IMR-90 (cell line): Measurements from ENCODE around the gene KIF18B. TPM values are rescaled to one million over a fixed set of nuclear protein-coding genes. Genes with fewer than 3 reads are reported as not detected.
A peak's percentile ranks its signal among the peaks of the same experiment; 100 is the strongest.

Experiments
- ATAC-seq: fragments of 200-7000 bp; cut with Tn5 transposase; 2 replicates; pipeline ENCODE4 v1.9.1; 2020; ENCODE audit warnings: low read depth, mild to moderate bottlenecking, moderate library complexity
- BruUV-seq: library from RNA; stranded (reverse); fragments of 400-500 nt; replicated peaks from 2 replicates; lab custom pipeline; 2021; lab: Mats Ljungman, UMichigan
- CTCF ChIA-PET: fragments of 300-600 bp; formaldehyde crosslinking; extraction: SDS; loops from one replicate; lab custom pipeline; 2021; ENCODE audit warnings: antibody characterized with exemption; lab: Yijun Ruan, JAX
- POLR2A ChIA-PET: fragments of 300-600 bp; sonication (Branson Sonifier 250); formaldehyde crosslinking; loops from one replicate; lab custom pipeline; 2022; ENCODE audit warnings: antibody characterized with exemption; ENCODE audit not compliant: unreplicated experiment; lab: Charles Lee
- DNase-seq: peaks from one replicate; pipeline ENCODE4 v3.0.0; 2013
- H2AFZ ChIP-seq: replicated peaks from 2 replicates; pipeline ENCODE3; 2013; ENCODE audit warnings: low read length, mild to moderate bottlenecking; ENCODE audit not compliant: poor library complexity
- H2AK5ac ChIP-seq: 2 replicates; pipeline ENCODE4 v1.6.1; 2013; ENCODE audit warnings: low read depth, low read length, inconsistent platforms
- H2AK9ac ChIP-seq: replicated peaks from 2 replicates; pipeline ENCODE3; 2013; ENCODE audit warnings: mild to moderate bottlenecking, low read depth, low read length, moderate library complexity; ENCODE audit not compliant: poor library complexity
- H2BK120ac ChIP-seq: 2 replicates; pipeline ENCODE4 v1.6.1; 2013; ENCODE audit warnings: low read depth, low read length, inconsistent platforms
- H2BK15ac ChIP-seq: 3 replicates; pipeline ENCODE4 v1.6.1; 2013; ENCODE audit warnings: low read depth, low read length, inconsistent platforms
- H2BK20ac ChIP-seq: 2 replicates; pipeline ENCODE4 v1.6.1; 2013; ENCODE audit warnings: low read depth, mild to moderate bottlenecking, inconsistent platforms, low read length, moderate library complexity
- H2BK5ac ChIP-seq: 2 replicates; pipeline ENCODE4 v1.6.1; 2013; ENCODE audit warnings: mild to moderate bottlenecking, low read depth, low read length, inconsistent platforms; ENCODE audit not compliant: poor library complexity, severe bottlenecking
- H3K14ac ChIP-seq: replicated peaks from 2 replicates; pipeline ENCODE4 v1.6.1; 2013; ENCODE audit warnings: low read depth, low read length, inconsistent platforms
- H3K18ac ChIP-seq: 2 replicates; pipeline ENCODE4 v1.6.1; 2013; ENCODE audit warnings: low read depth, low read length, control low read depth
- H3K23ac ChIP-seq: 2 replicates; pipeline ENCODE4 v1.6.1; 2013; ENCODE audit warnings: low read depth, low read length, inconsistent platforms
- H3K27ac ChIP-seq: 2 replicates; pipeline ENCODE4 v1.5.1; 2013; ENCODE audit warnings: mild to moderate bottlenecking, control low read depth, low read length; ENCODE audit not compliant: insufficient read depth
- H3K27me3 ChIP-seq: 2 replicates; pipeline ENCODE4 v1.6.1; 2013; ENCODE audit warnings: low read length; ENCODE audit not compliant: control insufficient read depth, insufficient read depth
- H3K36me3 ChIP-seq: 2 replicates; pipeline ENCODE4 v1.6.1; 2013; ENCODE audit warnings: low read length, mixed read lengths; ENCODE audit not compliant: control insufficient read depth, insufficient read depth
- H3K4ac ChIP-seq: 2 replicates; pipeline ENCODE4 v1.6.1; 2013; ENCODE audit warnings: low read depth, low read length, inconsistent platforms
- H3K4me1 ChIP-seq: 2 replicates; pipeline ENCODE4 v1.6.1; 2013; ENCODE audit warnings: low read length, mixed read lengths; ENCODE audit not compliant: control insufficient read depth, insufficient read depth
- H3K4me2 ChIP-seq: 2 replicates; pipeline ENCODE4 v1.6.1; 2013; ENCODE audit warnings: low read depth, mild to moderate bottlenecking, control low read depth, low read length, moderate library complexity
- H3K4me3 ChIP-seq: 2 replicates; pipeline ENCODE4 v1.5.1; 2013; ENCODE audit warnings: low read depth, mild to moderate bottlenecking, control low read depth, low read length, moderate library complexity; ENCODE audit not compliant: insufficient read depth
- H3K56ac ChIP-seq: 2 replicates; pipeline ENCODE4 v1.6.1; 2013; ENCODE audit warnings: low read length, inconsistent platforms; ENCODE audit not compliant: insufficient read depth; ENCODE audit errors: extremely low read depth
- H3K79me1 ChIP-seq, 2 experiments: 2 replicates each; pipeline ENCODE4 v1.6.1; 2013; ENCODE audit warnings: low read length in 2 of 2, inconsistent platforms in 1 of 2, low read depth in 1 of 2
- H3K9ac ChIP-seq: 2 replicates; pipeline ENCODE4 v1.6.1; 2013; ENCODE audit warnings: low read depth, low read length, control low read depth
- H3K9me1 ChIP-seq: 2 replicates; pipeline ENCODE4 v1.6.1; 2013; ENCODE audit warnings: low read length, inconsistent platforms; ENCODE audit not compliant: insufficient read depth
- H3K9me3 ChIP-seq: 2 replicates; pipeline ENCODE4 v1.6.1; 2013; ENCODE audit warnings: low read length; ENCODE audit not compliant: control insufficient read depth, insufficient read depth
- H4K20me1 ChIP-seq: 2 replicates; pipeline ENCODE4 v1.6.1; 2013; ENCODE audit warnings: low read length, inconsistent platforms; ENCODE audit not compliant: insufficient read depth
- H4K5ac ChIP-seq: 2 replicates; pipeline ENCODE4 v1.6.1; 2013; ENCODE audit warnings: mild to moderate bottlenecking, low read depth, low read length, control low read depth
- H4K8ac ChIP-seq, 2 experiments: 2 replicates each; pipeline ENCODE4 v1.6.1; 2013; ENCODE audit warnings: low read depth in 2 of 2, low read length in 2 of 2, control low read depth in 1 of 2, inconsistent platforms in 1 of 2
- H4K91ac ChIP-seq: 2 replicates; pipeline ENCODE4 v1.6.1; 2013; ENCODE audit warnings: low read depth, low read length, inconsistent platforms; ENCODE audit not compliant: insufficient read depth
- CEBPB ChIP-seq: IDR thresholded peaks from 2 replicates; pipeline ENCODE4 v1.6.1; 2012; ENCODE audit warnings: low read depth, low read length, improper control_type of control experiment
- CHD1 ChIP-seq: IDR thresholded peaks from 2 replicates; pipeline ENCODE4 v1.6.1; 2012; ENCODE audit warnings: low read depth, low read length, improper control_type of control experiment
- FOS ChIP-seq: fragments of 150-350 bp; IDR thresholded peaks from 2 replicates; pipeline ENCODE4 v1.6.1; 2016; ENCODE audit warnings: low read depth, low read length
- MAFK ChIP-seq: IDR thresholded peaks from 2 replicates; pipeline ENCODE4 v1.6.1; 2012; ENCODE audit warnings: low read depth, low read length, improper control_type of control experiment
- MAZ ChIP-seq: IDR thresholded peaks from 2 replicates; pipeline ENCODE4 v1.6.1; 2012; ENCODE audit warnings: low read depth, mild to moderate bottlenecking, low read length, improper control_type of control experiment, moderate library complexity, borderline replicate concordance
- MXI1 ChIP-seq: IDR thresholded peaks from 2 replicates; pipeline ENCODE4 v1.6.1; 2012; ENCODE audit warnings: low read depth, mild to moderate bottlenecking, low read length, moderate library complexity, borderline replicate concordance
- NFE2L2 ChIP-seq: fragments of 150-350 bp; IDR thresholded peaks from 2 replicates; pipeline ENCODE4 v1.6.1; 2016; ENCODE audit warnings: low read depth, mild to moderate bottlenecking, low read length
- POLR2A ChIP-seq: IDR thresholded peaks from 2 replicates; pipeline ENCODE4 v1.6.1; 2012; ENCODE audit warnings: mild to moderate bottlenecking, low read depth, low read length
- RAD21 ChIP-seq: IDR thresholded peaks from 2 replicates; pipeline ENCODE4 v1.6.1; 2012; ENCODE audit warnings: low read length, improper control_type of control experiment
- RCOR1 ChIP-seq: IDR thresholded peaks from 2 replicates; pipeline ENCODE4 v1.6.1; 2012; ENCODE audit warnings: mild to moderate bottlenecking, low read length, improper control_type of control experiment; ENCODE audit not compliant: insufficient replicate concordance
- SMC3 ChIP-seq: fragments of 150-350 bp; IDR thresholded peaks from 2 replicates; pipeline ENCODE4 v1.6.1; 2016; ENCODE audit warnings: low read depth, mild to moderate bottlenecking, antibody characterized with exemption, low read length, moderate library complexity
- WGBS, 2 experiments: methylation state at CpG; one replicate each; pipeline versions ENCODE4 v1.1.5 to v1.1.7; 2013; ENCODE audit warnings: missing lambda C conversion rate in 2 of 2; ENCODE audit not compliant: insufficient read length in 1 of 2; ENCODE audit errors: extremely low coverage in 2 of 2; 5-methylcytosine and 5-hydroxymethylcytosine counted together
- dilution Hi-C: fragments of 300-500 bp; cut with HindIII; formaldehyde crosslinking; loops from one replicate; pipeline ENCODE4 v1.14.3; 2018; ENCODE audit warnings: low sequenced_read_pairs; ENCODE audit not compliant: unreplicated experiment
- in situ Hi-C: fragments of 300-500 bp; cut with MboI; formaldehyde crosslinking; loops from 3 replicates; pipeline ENCODE4 v1.14.3; 2019; ENCODE audit warnings: low sequenced_read_pairs, inconsistent platforms, mixed read lengths
- intact Hi-C: fragments of 100-400 bp; cut with micrococcal nuclease; formaldehyde crosslinking; loops from 2 replicates; pipeline ENCODE4 v1.10.0; 2022
- polyA plus RNA-seq, 3 experiments: library from polyadenylated mRNA; depleted of rRNA; stranded (reverse); fragments of >200 nt; gene quantifications; 2 replicates each; pipeline ENCODE4 v1.2.3, GENCODE V29; 2012; ENCODE audit warnings: low replicate concordance in 1 of 3
- total RNA-seq: library from RNA; depleted of rRNA; stranded (reverse); fragments of >200 nt; gene quantifications from 2 replicates; pipeline ENCODE4 v1.2.3, GENCODE V29; 2012
- TF ChIP-seq, protein P1 (sequence below): fragments of 150-350 bp; IDR thresholded peaks from 2 replicates; pipeline ENCODE4 v1.6.1; 2017; ENCODE audit warnings: mild to moderate bottlenecking, antibody characterized with exemption, low read length, low read depth
- TF ChIP-seq, protein P2 (sequence below): fragments of 150-350 bp; IDR thresholded peaks from 2 replicates; pipeline ENCODE4 v1.6.1; 2016; ENCODE audit warnings: low read depth, mild to moderate bottlenecking, low read length, moderate library complexity, borderline replicate concordance

Gene KIF18B
- total and polyA plus RNA-seq, 2 of the 4 experiments (the other 2 are of a cell fraction) = 1.3 to 16.0 TPM

DNA sequence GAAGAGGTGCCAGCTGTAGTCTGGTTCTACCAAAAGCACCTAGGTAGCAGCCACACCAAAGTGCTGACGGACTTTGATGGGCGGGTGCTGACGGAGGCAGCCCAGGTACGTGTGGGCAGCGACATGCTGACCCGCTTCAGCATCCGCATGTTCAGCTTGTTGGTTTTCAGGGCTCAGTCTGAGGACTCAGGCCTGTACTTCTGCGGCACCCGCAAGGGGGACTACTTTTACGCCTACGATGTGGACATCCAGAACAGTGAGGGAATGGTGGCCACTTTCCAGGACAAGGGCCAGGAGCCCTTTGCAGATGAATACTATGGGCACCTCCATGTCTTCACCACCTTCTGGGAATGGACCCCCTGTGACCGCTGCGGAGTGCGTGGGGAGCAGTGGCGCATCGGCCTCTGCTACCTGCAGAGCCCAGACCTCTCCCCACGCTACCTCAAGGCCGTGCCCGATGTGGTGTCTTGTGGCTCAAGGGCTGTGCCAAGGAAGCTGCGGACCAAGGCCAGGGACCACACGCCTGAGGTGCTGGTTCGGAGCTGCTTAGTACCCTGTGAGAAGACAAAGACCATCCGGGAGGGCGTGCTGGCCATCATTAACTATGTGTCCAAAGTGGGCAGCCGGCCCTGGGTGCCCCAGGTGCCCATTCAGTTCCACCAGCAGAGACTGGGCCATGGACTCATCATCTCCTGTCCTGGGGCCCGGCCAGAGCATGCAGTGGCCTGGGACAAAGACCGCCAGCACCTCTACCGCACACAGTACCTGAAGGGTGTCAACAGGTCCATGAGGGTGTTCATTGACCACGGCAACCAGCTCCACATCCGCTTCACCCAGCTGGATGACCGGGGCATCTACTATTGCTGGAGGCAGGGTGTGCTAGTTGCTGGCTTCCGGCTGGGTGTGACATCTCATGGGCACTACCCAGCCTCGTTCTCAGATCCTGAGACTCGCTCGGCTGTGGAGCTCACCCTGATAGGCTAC lies 43.3 kb downstream of the KIF18B start (continued):
- TF ChIP-seq RAD21 = no peak

DNA sequence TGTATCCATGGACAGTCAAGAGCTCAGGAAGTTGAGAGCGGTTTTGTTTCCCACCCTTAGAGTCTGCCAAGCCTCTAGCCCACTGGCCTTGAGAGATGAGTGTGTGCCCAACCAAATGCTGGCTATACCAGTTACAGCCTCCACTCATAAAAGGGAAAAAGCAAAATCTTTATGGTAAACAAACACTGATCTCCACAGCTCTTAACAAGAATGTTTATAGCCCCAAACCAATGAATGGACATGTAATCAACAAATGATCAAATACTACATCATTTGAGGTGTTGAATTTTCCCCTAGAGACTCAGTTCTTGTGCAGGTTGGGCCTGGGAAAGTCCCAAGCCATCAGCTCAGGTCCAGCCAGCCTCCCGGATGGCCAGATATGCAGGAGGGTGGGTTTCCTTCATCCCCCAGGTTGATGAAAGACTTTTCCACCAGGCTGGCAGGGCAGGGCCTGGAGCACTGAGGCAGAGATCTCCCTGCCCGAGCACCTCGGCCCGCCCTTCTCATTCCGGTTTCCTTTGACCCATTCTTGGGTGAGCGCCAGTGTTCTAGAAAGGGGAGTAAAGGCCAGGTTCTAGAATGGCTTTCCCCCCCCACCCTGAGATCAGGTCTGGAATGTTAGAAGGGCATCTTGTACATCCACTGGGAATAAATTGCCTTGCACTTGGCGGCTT lies 44.4 kb downstream of the KIF18B start:
- no peaks in the 10 kb centered on the region for H3K36me3 ChIP-seq
- peaks cover 35% of the 10 kb centered on the region for H3K9me1 ChIP-seq
- no peak for ATAC-seq
- no peak overlapping the region for H3K9ac ChIP-seq
- intact Hi-C loops = no loop called here
- BruUV-seq = no TSS peak
- no peak overlapping the region; the same call in 2 of the 3 replicates for H2BK15ac ChIP-seq
- H4K20me1 ChIP-seq = peaks cover 4% of the 10 kb centered on the region; the same call in 1 of the 2 replicates
- no peak overlapping the region for H3K14ac ChIP-seq
- H3K27ac ChIP-seq = no peak overlapping the region
- DNase-seq = no peak
- no peak overlapping the region for H3K18ac ChIP-seq
- no peak overlapping the region for H3K4me3 ChIP-seq
- H3K79me1 ChIP-seq = peaks cover 7 to 21% of the 10 kb centered on the region in 2 experiments; a peak in 3 of 4 replicates
- dilution Hi-C loops = no loop called here
- no peak overlapping the region for H4K5ac ChIP-seq
- no peak overlapping the region for H4K8ac ChIP-seq
- H3K9me3 ChIP-seq = no peaks in the 10 kb centered on the region
- no peak overlapping the region for H3K4ac ChIP-seq
- H2BK120ac ChIP-seq = no peak overlapping the region; the same call in 1 of the 2 replicates
- H3K23ac ChIP-seq = no peak overlapping the region
- H3K4me1 ChIP-seq = peaks cover 33% of the 10 kb centered on the region
- TF ChIP-seq MAFK (no peak), FOS (no peak), CHD1 (no peak), MAZ (no peak), CEBPB (no peak), MXI1 (no peak), POLR2A (no peak), SMC3 (no peak), NFE2L2 (no peak), RAD21 (no peak), RCOR1 (no peak)
- TF ChIP-seq, protein P1, sequence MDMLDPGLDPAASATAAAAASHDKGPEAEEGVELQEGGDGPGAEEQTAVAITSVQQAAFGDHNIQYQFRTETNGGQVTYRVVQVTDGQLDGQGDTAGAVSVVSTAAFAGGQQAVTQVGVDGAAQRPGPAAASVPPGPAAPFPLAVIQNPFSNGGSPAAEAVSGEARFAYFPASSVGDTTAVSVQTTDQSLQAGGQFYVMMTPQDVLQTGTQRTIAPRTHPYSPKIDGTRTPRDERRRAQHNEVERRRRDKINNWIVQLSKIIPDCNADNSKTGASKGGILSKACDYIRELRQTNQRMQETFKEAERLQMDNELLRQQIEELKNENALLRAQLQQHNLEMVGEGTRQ = no peak
- TF ChIP-seq, protein P2, sequence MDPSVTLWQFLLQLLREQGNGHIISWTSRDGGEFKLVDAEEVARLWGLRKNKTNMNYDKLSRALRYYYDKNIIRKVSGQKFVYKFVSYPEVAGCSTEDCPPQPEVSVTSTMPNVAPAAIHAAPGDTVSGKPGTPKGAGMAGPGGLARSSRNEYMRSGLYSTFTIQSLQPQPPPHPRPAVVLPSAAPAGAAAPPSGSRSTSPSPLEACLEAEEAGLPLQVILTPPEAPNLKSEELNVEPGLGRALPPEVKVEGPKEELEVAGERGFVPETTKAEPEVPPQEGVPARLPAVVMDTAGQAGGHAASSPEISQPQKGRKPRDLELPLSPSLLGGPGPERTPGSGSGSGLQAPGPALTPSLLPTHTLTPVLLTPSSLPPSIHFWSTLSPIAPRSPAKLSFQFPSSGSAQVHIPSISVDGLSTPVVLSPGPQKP = no peak
- H2AK5ac ChIP-seq = peak overlapping the region; percentile 22; the same call in 1 of the 2 replicates
- CTCF ChIA-PET = interaction anchor here (0.6 kb wide), 1 partner anchor 25 kb away, joined by 3 read pairs; no protein-coding TSS in a partner anchor
- in situ Hi-C loops = no loop called here
- no peak overlapping the region for H3K56ac ChIP-seq
- POLR2A ChIA-PET = no interaction called here
- H2BK20ac ChIP-seq = no peak overlapping the region
- WGBS, 2 experiments = no CpG with 5 or more reads among the region's 8 CpGs
- H2AK9ac ChIP-seq = no peak overlapping the region
- no peak overlapping the region for H3K4me2 ChIP-seq
- no peak overlapping the region for H2AFZ ChIP-seq
- no peaks in the 10 kb centered on the region for H3K27me3 ChIP-seq
- no peak overlapping the region for H2BK5ac ChIP-seq
- no peak overlapping the region for H4K91ac ChIP-seq
